Neural progenitor cell (in vitro differentiated cells): ENCODE measurements around the gene RBM17.

Source experiments
- EZH2 ChIP-seq: fragments of 200-600 bp; sonication (generic); IDR thresholded peaks from 2 replicates; pipeline ENCODE4 v1.6.1; 2017; ENCODE audit warnings: antibody characterized with exemption, mild to moderate bottlenecking, moderate library complexity
- TF ChIP-seq, protein P1 (sequence below): fragments of 200-600 bp; sonication (generic); IDR thresholded peaks from 2 replicates; pipeline ENCODE4 v1.5.1; 2017; ENCODE audit warnings: antibody characterized with exemption, mild to moderate bottlenecking

DNA sequence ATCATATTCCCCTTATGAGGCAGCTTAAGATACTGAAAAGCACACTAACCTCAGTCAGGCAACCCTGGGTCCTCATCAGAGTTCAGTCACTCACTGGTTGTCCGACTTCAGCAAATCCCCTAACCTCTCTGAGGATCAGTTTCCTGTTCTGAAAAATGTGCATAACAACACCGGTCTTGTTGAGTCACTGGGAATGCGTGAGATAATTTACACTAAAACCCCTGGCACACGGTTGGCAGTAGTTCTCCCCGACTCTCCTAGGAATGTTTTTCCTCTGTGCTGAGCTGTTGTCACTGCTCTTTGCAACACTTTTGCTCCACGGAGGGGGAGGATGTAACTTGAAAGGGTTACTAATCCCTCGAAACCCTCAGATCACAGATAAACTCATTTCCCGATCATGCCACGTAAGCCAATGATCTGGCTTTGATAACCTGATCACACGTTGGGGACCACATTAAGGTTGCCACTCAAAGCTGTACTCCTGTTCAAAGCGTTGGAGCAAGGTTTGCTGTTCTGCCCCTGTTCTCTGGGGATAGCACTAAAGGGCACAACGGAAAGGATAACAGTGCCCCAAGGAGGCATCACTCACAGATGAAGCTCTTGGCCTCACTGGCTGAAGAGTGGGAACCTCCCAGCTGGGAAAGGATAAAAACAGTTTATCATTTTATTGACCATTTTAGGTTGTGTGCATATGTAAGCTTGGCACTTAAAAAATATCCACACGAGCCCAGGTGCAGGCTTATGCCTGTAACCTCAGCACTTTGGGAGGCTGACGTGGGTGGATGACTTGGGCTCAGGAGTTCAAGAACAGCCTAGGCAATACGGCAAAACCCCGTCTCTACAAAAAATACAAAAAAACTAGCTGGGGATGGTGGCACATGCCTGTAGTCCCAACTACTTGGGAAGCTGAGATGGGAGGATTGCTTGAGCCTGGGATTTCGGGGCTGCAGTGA is 5.0 kb upstream of the RBM17 start:
- TF ChIP-seq, protein P1, sequence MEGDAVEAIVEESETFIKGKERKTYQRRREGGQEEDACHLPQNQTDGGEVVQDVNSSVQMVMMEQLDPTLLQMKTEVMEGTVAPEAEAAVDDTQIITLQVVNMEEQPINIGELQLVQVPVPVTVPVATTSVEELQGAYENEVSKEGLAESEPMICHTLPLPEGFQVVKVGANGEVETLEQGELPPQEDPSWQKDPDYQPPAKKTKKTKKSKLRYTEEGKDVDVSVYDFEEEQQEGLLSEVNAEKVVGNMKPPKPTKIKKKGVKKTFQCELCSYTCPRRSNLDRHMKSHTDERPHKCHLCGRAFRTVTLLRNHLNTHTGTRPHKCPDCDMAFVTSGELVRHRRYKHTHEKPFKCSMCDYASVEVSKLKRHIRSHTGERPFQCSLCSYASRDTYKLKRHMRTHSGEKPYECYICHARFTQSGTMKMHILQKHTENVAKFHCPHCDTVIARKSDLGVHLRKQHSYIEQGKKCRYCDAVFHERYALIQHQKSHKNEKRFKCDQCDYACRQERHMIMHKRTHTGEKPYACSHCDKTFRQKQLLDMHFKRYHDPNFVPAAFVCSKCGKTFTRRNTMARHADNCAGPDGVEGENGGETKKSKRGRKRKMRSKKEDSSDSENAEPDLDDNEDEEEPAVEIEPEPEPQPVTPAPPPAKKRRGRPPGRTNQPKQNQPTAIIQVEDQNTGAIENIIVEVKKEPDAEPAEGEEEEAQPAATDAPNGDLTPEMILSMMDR, result no peak
- no peak for TF ChIP-seq EZH2
